Activated naive CD4-positive, alpha-beta T cell treated with anti-CD3 and anti-CD28 coated beads, Interleukin-2, amount 50 U/mL, for 72 hours (primary cell): ENCODE measurements around the gene FAM229A. TPM values are rescaled to one million over a fixed set of nuclear protein-coding genes. Genes with fewer than 3 reads are reported as not detected.
A peak's percentile ranks its signal among the peaks of the same experiment; 100 is the strongest.
"Not testable (repeated sequence)": the region's sequence is repeated elsewhere in the genome, so short reads cannot be mapped to it uniquely, and the experiment has no call there.

ENCODE experiments used
- ATAC-seq, 2 donors: fragments of 150-1000 bp; cut with Tn5 transposase; 2 replicates each; pipeline ENCODE4 v1.10.0; 2021; ENCODE audit warnings: mild to moderate bottlenecking in 2 of 2, moderate library complexity in 2 of 2
- DNase-seq, 2 donors: peaks; one replicate each; pipeline ENCODE4 v3.0.0; 2021 to 2022; ENCODE audit warnings: low spot score in 2 of 2
- H3K27ac Mint-ChIP-seq, 2 donors: one replicate each; pipeline ENCODE4 v1.8.0; 2022; ENCODE audit warnings: mild to moderate bottlenecking in 2 of 2, mixed read lengths in 2 of 2
- H3K36me3 Mint-ChIP-seq, 2 donors: one replicate each; pipeline ENCODE4 v1.8.0; 2022; ENCODE audit warnings: mixed read lengths in 2 of 2
- H3K9me3 Mint-ChIP-seq, 2 donors: one replicate each; pipeline ENCODE4 v1.8.0; 2022; ENCODE audit warnings: mixed read lengths in 2 of 2
- total RNA-seq, 2 donors: library from RNA; stranded (reverse); gene quantifications; one replicate each; pipeline ENCODE4 v1.2.3, GENCODE V29; 2022

The FAM229A gene
- total RNA-seq, 2 donors from 2014 or later: 6.7 to 9.7 TPM

DNA sequence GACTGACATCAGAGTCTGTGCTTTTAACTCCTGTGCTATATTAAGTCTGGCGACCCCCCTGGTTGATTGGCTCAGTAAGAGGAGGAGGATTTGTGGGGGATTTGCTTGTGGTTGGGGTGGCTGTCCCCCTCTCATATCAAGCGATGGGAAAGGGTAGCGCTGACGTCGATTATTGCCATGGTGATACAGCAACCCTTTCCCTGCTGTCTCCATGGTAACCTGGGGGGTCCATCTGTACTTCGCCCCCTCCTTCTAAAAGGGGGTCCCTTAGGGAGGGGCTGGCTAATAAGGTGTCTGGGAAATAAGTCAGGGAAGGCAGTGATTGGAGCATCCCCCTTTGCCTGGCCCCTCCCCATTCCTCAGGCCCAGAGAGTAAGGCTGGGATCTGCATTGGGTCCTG lies 4.7 kb downstream of the FAM229A start:
- peaks cover 0 to 6% of the 10 kb centered on the region in 2 donors for H3K36me3 Mint-ChIP-seq
- H3K9me3 Mint-ChIP-seq: no peaks in the 10 kb centered on the region
- ATAC-seq: no peak
- H3K27ac Mint-ChIP-seq: no peak overlapping the region
- DNase-seq: no peak

DNA sequence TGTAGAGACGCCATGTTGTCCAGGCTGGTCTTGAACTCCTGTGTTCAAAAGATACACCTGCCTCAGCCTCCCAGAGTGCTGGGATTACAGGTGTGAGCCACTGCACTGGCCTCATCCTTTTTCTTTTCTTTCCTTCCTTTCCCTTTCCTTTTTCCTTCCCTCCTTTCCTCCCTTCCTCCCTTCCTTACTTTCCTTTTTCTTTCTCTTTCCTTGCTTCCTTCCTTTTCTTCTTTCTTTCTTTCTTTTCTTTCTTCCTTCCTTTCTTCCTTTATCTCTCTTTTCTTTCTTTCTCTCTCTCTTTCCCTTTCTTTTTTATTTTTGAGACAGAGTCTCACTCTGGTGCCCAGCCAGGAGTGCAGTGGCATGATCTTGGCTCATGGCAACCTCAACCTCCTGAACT lies 5.8 kb downstream of the FAM229A start:
- H3K36me3 Mint-ChIP-seq: peaks cover 0 to 6% of the 10 kb centered on the region in 2 donors
- DNase-seq (no peak), ATAC-seq (no peak)
- no peak overlapping the region for H3K27ac Mint-ChIP-seq
- H3K9me3 Mint-ChIP-seq: no peaks in the 10 kb centered on the region

DNA sequence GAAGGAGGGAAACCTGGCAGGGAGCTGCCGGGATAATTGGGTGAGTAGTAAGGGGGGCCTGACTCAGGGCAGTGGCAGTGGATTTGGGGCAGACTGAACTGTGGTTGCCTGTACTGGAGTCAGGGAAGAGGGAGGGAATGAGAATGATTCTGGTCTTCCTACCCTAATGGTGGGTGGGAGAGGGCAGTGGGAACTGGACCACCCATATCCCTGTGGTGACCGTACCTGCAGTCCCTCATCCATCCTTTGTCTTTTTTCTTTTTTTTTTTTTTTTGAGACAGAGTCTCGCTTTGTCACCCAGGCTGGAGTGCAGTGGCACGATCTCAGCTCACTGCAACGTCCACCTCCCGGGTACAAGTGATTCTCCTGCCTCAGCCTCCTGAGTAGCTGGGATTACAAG lies 6.5 kb downstream of the FAM229A start:
- ATAC-seq, DNase-seq, H3K27ac Mint-ChIP-seq, H3K9me3 Mint-ChIP-seq, H3K36me3 Mint-ChIP-seq: not testable (repeated sequence)

DNA sequence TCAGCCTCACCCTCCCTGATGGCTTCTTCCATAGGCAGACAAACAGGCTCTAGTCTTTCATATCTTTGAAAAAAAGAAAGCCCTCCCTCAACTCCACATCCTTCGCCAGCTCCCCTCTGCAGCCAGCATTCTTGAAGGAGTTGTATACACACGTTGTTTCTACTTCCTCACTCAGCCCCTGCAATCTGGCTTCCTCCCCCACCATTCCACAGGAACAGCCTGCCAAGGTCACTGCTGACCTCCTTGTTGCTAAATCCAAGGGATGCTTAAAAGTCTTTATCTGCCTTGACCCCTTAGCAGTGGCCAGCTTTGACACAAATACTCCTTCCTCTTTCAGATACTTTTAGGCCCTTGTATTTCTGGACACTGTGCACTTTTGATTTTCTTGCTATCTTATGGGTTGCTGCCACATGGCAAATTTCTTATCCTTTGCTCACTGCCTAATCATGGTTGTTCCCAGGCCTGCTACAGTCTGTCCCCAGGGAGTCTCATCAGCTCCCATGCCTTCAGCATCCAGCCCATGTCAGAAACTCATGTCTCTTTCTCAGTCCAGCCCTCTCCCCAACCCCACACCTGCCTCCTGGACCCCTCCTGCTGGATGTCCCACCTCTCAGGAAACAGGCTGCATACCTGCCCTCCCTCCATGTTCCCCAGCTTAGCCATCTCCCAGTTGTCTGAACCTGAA lies 8.3 kb downstream of the FAM229A start:
- Mint-ChIP-seq H3K27ac (peak overlapping the region in 1 of 2 donors; percentile 7), H3K9me3 (no peaks in the 10 kb centered on the region), H3K36me3 (no peaks in the 10 kb centered on the region)
- DNase-seq (no peak), ATAC-seq (no peak)

DNA sequence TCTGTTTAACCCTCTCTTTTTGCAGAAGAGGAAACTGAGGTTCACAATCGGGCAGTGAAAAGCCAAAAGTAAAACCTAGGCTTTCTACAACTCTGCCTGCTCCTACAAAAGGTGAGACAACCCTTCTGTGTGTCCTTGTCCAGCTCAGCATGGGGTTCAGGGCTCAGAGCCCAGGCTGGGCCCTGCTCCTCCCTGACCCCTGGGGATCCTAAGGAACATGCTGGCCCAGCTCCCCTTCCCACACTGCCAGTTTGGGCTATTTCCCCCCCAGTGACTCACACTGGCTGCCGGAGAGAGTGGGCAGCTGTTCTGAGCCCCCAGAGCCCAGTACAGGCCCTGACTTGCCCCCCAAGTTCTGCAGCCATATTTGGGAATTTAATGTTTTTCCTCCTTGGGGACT lies 8.9 kb downstream of the FAM229A start:
- ATAC-seq (no peak), DNase-seq (no peak)
- Mint-ChIP-seq H3K27ac (no peak overlapping the region), H3K36me3 (no peaks in the 10 kb centered on the region), H3K9me3 (no peaks in the 10 kb centered on the region)

- ATAC-seq (no peak), DNase-seq (no peak)
- no peak overlapping the region for H3K27ac Mint-ChIP-seq
- H3K36me3 Mint-ChIP-seq: no peaks in the 10 kb centered on the region
- H3K9me3 Mint-ChIP-seq: no peaks in the 10 kb centered on the region
Measured at GRCh38 chr1:32352831-32353383, 9.4 kb downstream of the FAM229A start.

DNA sequence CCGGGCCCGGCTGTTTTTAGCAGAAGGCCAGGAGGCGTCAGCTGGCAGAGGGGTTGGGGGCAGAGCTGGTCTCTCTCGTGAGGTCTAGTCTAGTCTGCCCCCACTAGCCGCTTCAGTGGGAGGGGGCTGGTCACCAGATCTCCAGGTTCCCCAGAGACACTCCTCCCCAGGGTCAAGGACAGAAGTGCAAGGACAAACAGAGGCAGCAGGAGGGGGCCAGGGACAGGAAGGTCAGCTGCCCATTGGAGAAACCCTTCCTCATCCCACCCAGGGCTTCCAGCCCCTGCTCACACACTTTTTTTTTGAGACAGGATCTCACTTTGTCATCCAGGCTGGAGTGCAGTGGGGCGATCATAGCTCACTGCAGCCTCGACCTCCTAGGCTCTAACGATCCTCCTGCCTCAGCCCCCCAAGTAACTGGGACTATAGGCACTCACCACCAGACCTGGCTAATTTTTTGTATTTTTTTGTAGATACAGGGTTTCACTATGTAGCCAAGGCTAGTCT lies 10.0 kb downstream of the FAM229A start:
- ATAC-seq: no peak
- Mint-ChIP-seq H3K9me3 (no peaks in the 10 kb centered on the region), H3K36me3 (no peaks in the 10 kb centered on the region), H3K27ac (no peak overlapping the region)
- no peak for DNase-seq

DNA sequence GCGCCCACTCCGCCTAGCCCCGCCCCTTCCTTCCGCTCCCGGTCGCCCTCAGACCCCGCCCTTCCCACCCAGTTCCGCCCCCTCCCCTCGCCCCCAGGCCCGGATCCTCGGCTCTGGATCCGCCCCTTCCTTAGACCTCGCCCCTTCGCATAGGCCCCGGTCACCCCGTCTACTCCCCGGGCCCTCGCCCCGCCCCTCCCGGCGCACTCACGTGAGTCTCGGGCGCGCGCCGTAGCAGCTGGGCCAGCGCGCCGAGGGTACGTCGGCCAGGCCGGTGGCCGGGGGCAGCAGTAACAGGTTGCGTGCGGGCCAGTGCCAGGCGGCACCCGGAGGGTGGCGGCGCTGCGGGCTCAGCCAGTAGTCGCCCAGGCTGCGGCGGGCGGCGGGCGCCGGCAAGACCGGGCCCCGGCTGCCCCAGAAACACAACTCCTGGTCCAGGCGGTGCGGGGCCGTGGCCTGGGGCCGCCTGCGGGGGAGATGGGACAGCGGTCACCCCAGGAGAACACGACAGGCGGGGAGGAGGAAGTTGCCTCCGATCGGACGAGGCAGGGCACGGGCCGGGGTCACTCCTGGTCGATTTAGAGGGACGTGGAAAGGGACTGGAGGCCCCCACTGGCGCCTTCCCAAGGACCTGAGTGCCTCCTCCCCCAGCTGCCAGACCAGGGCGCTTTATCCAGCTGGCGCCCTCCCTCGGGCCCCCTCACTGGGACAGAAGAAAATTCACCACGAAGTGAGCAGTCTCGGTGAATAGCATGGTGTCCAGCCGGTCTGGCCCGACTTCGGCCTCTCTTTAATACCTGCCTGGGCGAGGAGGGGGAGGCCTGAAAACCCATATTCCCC lies 10.7 kb downstream of the FAM229A start:
- Mint-ChIP-seq H3K9me3 (no peaks in the 10 kb centered on the region), H3K36me3 (no peaks in the 10 kb centered on the region), H3K27ac (peak overlapping the region; percentile 27 to 40)
- peak; percentile 90 for DNase-seq
- peak; percentile 95 for ATAC-seq

DNA sequence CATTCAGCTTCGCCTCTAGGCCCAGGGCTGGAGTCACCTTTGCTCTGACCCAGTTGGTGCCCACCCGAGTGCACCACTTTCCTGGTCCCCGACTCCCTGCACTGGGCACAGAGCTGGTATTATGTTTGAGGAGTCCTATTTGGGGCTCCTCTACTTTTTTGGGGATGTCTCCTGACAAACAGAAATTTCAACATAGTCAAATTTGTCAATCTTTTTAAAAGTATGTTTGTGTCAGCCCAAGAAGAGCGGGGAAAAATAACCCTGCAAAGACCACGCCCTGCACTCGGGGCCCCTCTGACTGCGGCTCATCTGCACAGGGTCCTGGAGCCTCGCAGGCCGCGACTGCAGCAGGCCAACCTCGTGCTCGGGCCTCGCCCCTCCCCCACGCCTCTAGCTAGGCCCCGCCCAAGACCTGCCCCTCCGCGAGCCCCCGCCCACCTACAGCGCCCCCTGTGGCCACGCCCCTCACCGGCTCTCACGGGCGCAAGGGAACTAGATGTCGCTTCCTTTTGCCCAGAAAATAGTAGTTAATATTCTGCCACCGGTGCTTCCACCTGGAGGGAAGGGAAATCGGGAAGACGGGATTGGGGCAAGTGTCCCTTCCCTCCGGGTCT lies 11.4 kb downstream of the FAM229A start:
- DNase-seq: peak in 1 of 2 donors; percentile 83
- no peaks in the 10 kb centered on the region for H3K36me3 Mint-ChIP-seq
- no peaks in the 10 kb centered on the region for H3K9me3 Mint-ChIP-seq
- peak overlapping the region; percentile 27 to 40 for H3K27ac Mint-ChIP-seq
- peak; percentile 55 to 76 for ATAC-seq

GRCh38 chr1:32349211-32349708 lies 13.0 kb downstream of the FAM229A start:
- no peaks in the 10 kb centered on the region for H3K36me3 Mint-ChIP-seq
- DNase-seq (no peak), ATAC-seq (no peak)
- no peaks in the 10 kb centered on the region for H3K9me3 Mint-ChIP-seq
- peak overlapping the region in 1 of 2 donors; percentile 65 for H3K27ac Mint-ChIP-seq

- ATAC-seq (no peak), DNase-seq (no peak)
- Mint-ChIP-seq H3K36me3 (no peaks in the 10 kb centered on the region), H3K9me3 (no peaks in the 10 kb centered on the region), H3K27ac (no peak overlapping the region)
Measured at GRCh38 chr1:32346532-32347157, 15.6 kb downstream of the FAM229A start.

- Mint-ChIP-seq H3K36me3 (no peaks in the 10 kb centered on the region), H3K9me3 (no peaks in the 10 kb centered on the region), H3K27ac (peak overlapping the region in 1 of 2 donors; percentile 17)
- ATAC-seq (peak in 1 of 2 donors; percentile 4), DNase-seq (no peak)
Measured at GRCh38 chr1:32345289-32345827, 16.9 kb downstream of the FAM229A start.

DNA sequence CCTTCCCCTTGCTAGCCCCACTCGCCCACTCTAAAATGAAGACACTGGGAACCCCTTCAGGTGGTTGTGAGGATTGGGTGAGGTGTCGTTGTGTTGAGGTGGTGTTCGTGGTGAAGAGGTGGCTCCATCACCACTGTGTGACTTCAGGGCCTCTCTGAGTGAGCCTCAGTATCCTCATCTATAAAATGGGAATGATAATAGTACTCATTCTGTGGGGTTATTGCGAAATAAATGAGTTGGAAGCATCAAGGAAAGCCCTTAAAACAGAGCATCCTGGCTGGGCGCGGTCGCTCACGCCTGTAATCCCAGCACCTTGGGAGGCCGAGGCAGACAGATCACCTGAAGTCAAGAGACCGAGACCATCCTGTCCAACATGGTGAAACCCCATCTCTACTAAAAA lies 19.6 kb downstream of the FAM229A start:
- DNase-seq (no peak), ATAC-seq (no peak)
- Mint-ChIP-seq H3K36me3 (no peaks in the 10 kb centered on the region), H3K9me3 (no peaks in the 10 kb centered on the region), H3K27ac (no peak overlapping the region)

DNA sequence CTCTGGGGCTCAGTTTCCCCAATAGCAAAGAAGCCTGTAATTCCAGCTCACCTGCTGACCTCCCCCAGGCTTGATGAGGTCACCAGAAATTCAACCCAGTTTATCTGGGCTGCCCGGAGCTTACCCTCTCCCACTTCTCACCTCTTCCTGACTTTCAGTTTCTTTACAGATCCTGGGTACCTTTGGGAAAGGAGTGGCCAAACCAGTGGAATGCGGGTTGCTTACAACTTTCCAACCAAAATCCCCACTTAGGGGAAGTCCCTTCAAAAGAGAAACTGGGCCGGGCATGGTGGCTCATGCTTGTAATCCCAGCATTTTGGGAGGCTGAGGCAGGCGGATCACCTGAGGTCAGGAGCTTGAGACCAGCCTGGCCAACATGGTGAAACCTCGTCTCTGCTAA lies 20.3 kb downstream of the FAM229A start:
- Mint-ChIP-seq H3K36me3 (no peaks in the 10 kb centered on the region), H3K27ac (no peak overlapping the region), H3K9me3 (no peaks in the 10 kb centered on the region)
- ATAC-seq (no peak), DNase-seq (no peak)

DNA sequence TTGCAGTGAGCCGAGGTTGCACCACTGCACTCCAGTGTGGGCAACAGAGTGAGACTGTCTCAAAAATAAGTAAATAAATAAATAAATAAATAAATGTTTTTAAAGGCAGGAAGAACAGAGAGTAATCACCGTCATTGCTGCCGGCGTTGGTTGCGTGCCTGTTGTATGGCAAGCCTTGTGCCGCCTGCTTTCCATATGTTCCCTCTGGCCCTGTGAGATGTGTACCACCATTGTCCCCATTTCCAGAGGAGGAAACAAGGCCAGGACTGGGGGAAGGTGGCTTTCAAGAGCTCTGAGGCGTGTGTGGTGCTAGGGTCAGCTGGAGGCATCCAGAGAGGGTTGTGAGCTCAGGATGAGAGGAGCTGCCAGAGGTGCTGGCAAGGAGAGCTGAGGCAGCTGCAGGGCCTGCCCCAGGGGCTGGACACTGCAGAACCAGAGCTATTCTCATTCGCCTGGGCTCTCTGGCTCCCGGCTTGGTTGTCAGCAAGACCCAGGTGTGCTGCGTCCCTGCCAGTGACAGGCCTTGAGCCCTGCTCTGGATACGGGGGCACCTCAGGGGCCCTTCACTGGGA lies 21.0 kb downstream of the FAM229A start:
- ATAC-seq: no peak
- H3K9me3 Mint-ChIP-seq: no peaks in the 10 kb centered on the region
- DNase-seq: no peak
- no peaks in the 10 kb centered on the region for H3K36me3 Mint-ChIP-seq
- H3K27ac Mint-ChIP-seq: no peak overlapping the region
